ENCODE data around the gene LMCD1. TPM values are rescaled to one million over a fixed set of nuclear protein-coding genes. Genes with fewer than 3 reads are reported as not detected.

LMCD1 gene
- total and polyA plus RNA-seq, 2 of the 8 experiments (the other 6 are each of a cell fraction or from before 2014, with no cell fraction given): 12.3 to 26.5 TPM

DNA sequence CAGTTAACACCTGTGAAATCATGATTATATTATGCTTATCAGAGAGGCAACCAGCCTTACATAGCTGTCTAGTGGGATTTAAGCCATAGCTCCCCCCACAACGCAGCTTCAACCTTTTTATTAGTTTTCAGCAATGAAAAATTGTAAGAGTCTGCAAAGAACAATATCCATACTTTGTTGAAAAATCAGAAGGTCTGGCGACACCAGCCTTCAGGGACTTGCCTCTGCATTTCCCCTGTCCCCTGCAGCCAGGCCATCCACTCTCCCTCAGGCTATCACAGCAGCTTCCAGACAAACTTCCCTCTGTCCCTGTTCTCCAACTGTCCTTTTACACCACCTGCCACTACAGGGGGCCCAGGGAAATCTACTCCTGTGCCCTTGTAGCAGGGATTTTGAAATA is 83.0 kb downstream of the LMCD1 start:
- H2BK12ac ChIP-seq (ENCODE audit: low read depth, low read length): no peak overlapping the region
- no peaks in the 10 kb centered on the region for H3K23me2 ChIP-seq (ENCODE audit: low read depth, low read length)
- no peak overlapping the region for H3K56ac ChIP-seq (replicated peaks; ENCODE audit: insufficient read length, low read depth, low read length)
- H3K79me1 ChIP-seq (ENCODE audit: low read depth, low read length): no peaks in the 10 kb centered on the region
- no peaks in the 10 kb centered on the region for H3K27me3 ChIP-seq (replicated peaks in 1 of 4; ENCODE audit: control insufficient read depth in 3 of 4, extremely low read depth in 1 of 4, insufficient read depth in 3 of 4, low read length in 3 of 4)
- no peak overlapping the region for H2AFZ ChIP-seq (ENCODE audit: low read length)
- no peak overlapping the region for H3K18ac ChIP-seq (ENCODE audit: extremely low read depth, low read length)
- 91% methylated on average over 2 of the region's 2 CpGs; no CpG with 5 or more reads in 1 of the 2 experiments for WGBS, 2 experiments (ENCODE audit: extremely low coverage in 1 of 2, insufficient coverage in 1 of 2, insufficient read length in 1 of 2, insufficient replicate concordance in 2 of 2, low coverage in 1 of 2, low lambda C conversion rate in 2 of 2, missing lambda C conversion rate in 1 of 2)
- DNase-seq (ENCODE audit: low read depth in 1 of 2, low spot score in 2 of 2): no peak
- no peaks in the 10 kb centered on the region for H3K36me3 ChIP-seq (ENCODE audit: control insufficient read depth in 2 of 4, insufficient read depth in 4 of 4, low read length in 3 of 4)
- H3K4ac ChIP-seq (replicated peaks; ENCODE audit: insufficient read length, low read depth, low read length): no peak overlapping the region
- no peak overlapping the region for H2BK20ac ChIP-seq (ENCODE audit: low read length)
- no peak overlapping the region for H3K14ac ChIP-seq (ENCODE audit: insufficient read length)
- H2BK15ac ChIP-seq (ENCODE audit: low read length): no peak overlapping the region
- no peak overlapping the region for H4K91ac ChIP-seq (replicated peaks; ENCODE audit: insufficient read length, low read length)
- ChIA-PET POLR2A (ENCODE audit: partially characterized antibody) (no interaction called here), CTCF (ENCODE audit: partially characterized antibody) (interaction anchor here (0.7 to 1.8 kb wide), 2 partner anchors 10 to 38 kb away, joined by 3 to 5 read pairs; no protein-coding TSS in a partner anchor)
- no peak overlapping the region for H3K23ac ChIP-seq (ENCODE audit: insufficient read length)
- H4K8ac ChIP-seq (ENCODE audit: extremely low read depth, insufficient read depth, low read length): no peak overlapping the region
- TF ChIP-seq SP2 (IDR thresholded peaks at IDR 0.05; ENCODE audit: low read length): no peak
- TF ChIP-seq MAX (IDR thresholded peaks at IDR 0.05): no peak
- TF ChIP-seq TAF1 (IDR thresholded peaks at IDR 0.05; ENCODE audit: low read depth, low read length): no peak
- no peak for TF ChIP-seq RAD21 (IDR thresholded peaks at IDR 0.05 in 1 of 2, conservative IDR thresholded peaks at IDR 0.05 in 1 of 2; ENCODE audit: low read depth in 2 of 2, low read length in 2 of 2)
- no peak for TF ChIP-seq POU5F1 (IDR thresholded peaks at IDR 0.05; ENCODE audit: low read depth, low read length)
- H2BK5ac ChIP-seq (ENCODE audit: low read depth, low read length): no peak overlapping the region
- H3K79me2 ChIP-seq (ENCODE audit: control insufficient read depth in 1 of 2, insufficient read depth in 2 of 2, low read length in 2 of 2): no peaks in the 10 kb centered on the region
- H4K5ac ChIP-seq (ENCODE audit: insufficient read length, low read depth, low read length): no peak overlapping the region
- H3K9ac ChIP-seq (replicated peaks in 1 of 4; ENCODE audit: extremely low read depth in 1 of 4, low read depth in 3 of 4, low read length in 3 of 4): no peak overlapping the region
- H4K20me1 ChIP-seq (replicated peaks in 1 of 2; ENCODE audit: control insufficient read depth in 1 of 2, insufficient read depth in 2 of 2, low read length in 2 of 2): no peaks in the 10 kb centered on the region
- H3K4me3 ChIP-seq (ENCODE audit: extremely low read depth in 1 of 4, insufficient read depth in 2 of 4, low read depth in 3 of 4, low read length in 4 of 4): no peak overlapping the region
- no peak overlapping the region for H2BK120ac ChIP-seq (replicated peaks; ENCODE audit: low read depth, low read length)
- no peaks in the 10 kb centered on the region for H3K9me3 ChIP-seq (ENCODE audit: insufficient read depth in 2 of 2, low read depth in 1 of 2, low read length in 1 of 2)
- no peak for FAIRE-seq
- H3K4me2 ChIP-seq (ENCODE audit: insufficient read depth in 1 of 2, low read depth in 2 of 2, low read length in 2 of 2): no peak overlapping the region
- H2AK5ac ChIP-seq (ENCODE audit: low read depth, low read length): no peak overlapping the region
- H3K4me1 ChIP-seq (replicated peaks in 1 of 4; ENCODE audit: control insufficient read depth in 3 of 4, insufficient read depth in 4 of 4, low read length in 3 of 4): no peaks in the 10 kb centered on the region
- H3K27ac ChIP-seq (ENCODE audit: low read depth, low read length): no peak overlapping the region

Measured in H1 (cell line).